ENCODE data around the gene SNRK. TPM values are rescaled to one million over a fixed set of nuclear protein-coding genes. Genes with fewer than 3 reads are reported as not detected.

The SNRK gene
- total RNA-seq, 1 experiment from 2014 or later, result 11.8 TPM

DNA sequence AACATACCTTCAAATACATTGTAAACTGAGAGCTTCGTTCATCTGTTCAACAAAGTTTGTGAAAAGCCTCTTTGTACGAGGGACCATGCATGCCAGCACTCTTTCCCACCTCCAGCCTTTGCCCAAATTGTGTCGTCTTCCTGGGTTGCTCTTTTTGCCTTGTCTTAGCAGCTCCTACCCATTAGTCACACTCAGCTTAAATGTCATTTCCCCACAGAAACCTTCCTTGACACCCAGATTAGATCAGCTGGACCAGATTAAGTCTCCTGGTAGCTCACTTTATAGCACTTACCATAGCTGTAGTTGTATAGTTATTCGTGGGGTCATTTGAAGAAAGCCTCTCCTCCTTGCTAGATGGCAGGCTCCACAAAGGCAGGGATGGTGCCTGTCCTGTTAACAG lies 24.1 kb upstream of the SNRK start:
- H3K4me3 Mint-ChIP-seq, result no peak overlapping the region
- H3K27ac Mint-ChIP-seq, result no peak overlapping the region
- H3K27me3 Mint-ChIP-seq (ENCODE audit: low read depth), result peaks cover 5% of the 10 kb centered on the region
- H3K9me3 Mint-ChIP-seq, result no peaks in the 10 kb centered on the region
- DNase-seq (ENCODE audit: low spot score) (no peak), ATAC-seq (no peak)
- TF ChIP-seq ZBTB43 (CRISPR knock-in tag; IDR thresholded peaks at IDR 0.05) (no peak), ELF4 (CRISPR knock-in tag; IDR thresholded peaks at IDR 0.05; ENCODE audit: low read depth) (no peak), ESRRA (CRISPR knock-in tag; IDR thresholded peaks at IDR 0.05; ENCODE audit: borderline replicate concordance) (no peak), ZNF396 (CRISPR knock-in tag; IDR thresholded peaks at IDR 0.05; ENCODE audit: borderline replicate concordance) (no peak)
- TF ChIP-seq, protein P1, sequence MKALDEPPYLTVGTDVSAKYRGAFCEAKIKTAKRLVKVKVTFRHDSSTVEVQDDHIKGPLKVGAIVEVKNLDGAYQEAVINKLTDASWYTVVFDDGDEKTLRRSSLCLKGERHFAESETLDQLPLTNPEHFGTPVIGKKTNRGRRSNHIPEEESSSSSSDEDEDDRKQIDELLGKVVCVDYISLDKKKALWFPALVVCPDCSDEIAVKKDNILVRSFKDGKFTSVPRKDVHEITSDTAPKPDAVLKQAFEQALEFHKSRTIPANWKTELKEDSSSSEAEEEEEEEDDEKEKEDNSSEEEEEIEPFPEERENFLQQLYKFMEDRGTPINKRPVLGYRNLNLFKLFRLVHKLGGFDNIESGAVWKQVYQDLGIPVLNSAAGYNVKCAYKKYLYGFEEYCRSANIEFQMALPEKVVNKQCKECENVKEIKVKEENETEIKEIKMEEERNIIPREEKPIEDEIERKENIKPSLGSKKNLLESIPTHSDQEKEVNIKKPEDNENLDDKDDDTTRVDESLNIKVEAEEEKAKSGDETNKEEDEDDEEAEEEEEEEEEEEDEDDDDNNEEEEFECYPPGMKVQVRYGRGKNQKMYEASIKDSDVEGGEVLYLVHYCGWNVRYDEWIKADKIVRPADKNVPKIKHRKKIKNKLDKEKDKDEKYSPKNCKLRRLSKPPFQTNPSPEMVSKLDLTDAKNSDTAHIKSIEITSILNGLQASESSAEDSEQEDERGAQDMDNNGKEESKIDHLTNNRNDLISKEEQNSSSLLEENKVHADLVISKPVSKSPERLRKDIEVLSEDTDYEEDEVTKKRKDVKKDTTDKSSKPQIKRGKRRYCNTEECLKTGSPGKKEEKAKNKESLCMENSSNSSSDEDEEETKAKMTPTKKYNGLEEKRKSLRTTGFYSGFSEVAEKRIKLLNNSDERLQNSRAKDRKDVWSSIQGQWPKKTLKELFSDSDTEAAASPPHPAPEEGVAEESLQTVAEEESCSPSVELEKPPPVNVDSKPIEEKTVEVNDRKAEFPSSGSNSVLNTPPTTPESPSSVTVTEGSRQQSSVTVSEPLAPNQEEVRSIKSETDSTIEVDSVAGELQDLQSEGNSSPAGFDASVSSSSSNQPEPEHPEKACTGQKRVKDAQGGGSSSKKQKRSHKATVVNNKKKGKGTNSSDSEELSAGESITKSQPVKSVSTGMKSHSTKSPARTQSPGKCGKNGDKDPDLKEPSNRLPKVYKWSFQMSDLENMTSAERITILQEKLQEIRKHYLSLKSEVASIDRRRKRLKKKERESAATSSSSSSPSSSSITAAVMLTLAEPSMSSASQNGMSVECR (CRISPR knock-in tag; IDR thresholded peaks at IDR 0.05; ENCODE audit: borderline replicate concordance), result no peak
- no peaks in the 10 kb centered on the region for H3K36me3 Mint-ChIP-seq
- POLR2A ChIA-PET, result no interaction called here
- peaks cover 5% of the 10 kb centered on the region for H3K4me1 Mint-ChIP-seq
- CTCF ChIA-PET, result no interaction called here

DNA sequence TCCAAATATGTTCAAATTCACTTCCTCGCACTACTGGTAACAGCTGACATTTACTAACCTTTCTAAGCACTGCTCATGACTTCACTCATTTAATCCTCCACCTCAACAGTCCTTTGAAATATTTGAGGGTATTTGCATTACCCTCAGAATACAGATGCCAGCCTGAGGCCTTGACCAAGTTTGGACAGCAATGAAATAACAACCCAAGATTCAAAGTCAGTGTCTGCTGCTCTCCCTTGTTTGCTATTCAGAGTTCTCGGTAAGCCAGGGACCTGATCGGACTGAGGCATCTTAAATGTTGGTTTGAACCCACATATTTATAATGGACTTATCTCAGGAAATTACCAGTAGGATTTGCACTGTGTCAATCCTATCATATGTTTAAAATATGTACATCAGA lies 19.9 kb upstream of the SNRK start:
- DNase-seq (ENCODE audit: low spot score) (no peak), ATAC-seq (no peak)
- ChIA-PET CTCF (no interaction called here), POLR2A (no interaction called here)
- Mint-ChIP-seq H3K27me3 (ENCODE audit: low read depth) (no peaks in the 10 kb centered on the region), H3K27ac (no peak overlapping the region), H3K36me3 (no peaks in the 10 kb centered on the region), H3K9me3 (no peaks in the 10 kb centered on the region), H3K4me1 (no peaks in the 10 kb centered on the region), H3K4me3 (no peak overlapping the region)
- TF ChIP-seq, protein P2, sequence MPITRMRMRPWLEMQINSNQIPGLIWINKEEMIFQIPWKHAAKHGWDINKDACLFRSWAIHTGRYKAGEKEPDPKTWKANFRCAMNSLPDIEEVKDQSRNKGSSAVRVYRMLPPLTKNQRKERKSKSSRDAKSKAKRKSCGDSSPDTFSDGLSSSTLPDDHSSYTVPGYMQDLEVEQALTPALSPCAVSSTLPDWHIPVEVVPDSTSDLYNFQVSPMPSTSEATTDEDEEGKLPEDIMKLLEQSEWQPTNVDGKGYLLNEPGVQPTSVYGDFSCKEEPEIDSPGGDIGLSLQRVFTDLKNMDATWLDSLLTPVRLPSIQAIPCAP (CRISPR knock-in tag; IDR thresholded peaks at IDR 0.05), result no peak
- no peak for TF ChIP-seq GTF2I (CRISPR knock-in tag; conservative IDR thresholded peaks at IDR 0.05)
- TF ChIP-seq, protein P3, sequence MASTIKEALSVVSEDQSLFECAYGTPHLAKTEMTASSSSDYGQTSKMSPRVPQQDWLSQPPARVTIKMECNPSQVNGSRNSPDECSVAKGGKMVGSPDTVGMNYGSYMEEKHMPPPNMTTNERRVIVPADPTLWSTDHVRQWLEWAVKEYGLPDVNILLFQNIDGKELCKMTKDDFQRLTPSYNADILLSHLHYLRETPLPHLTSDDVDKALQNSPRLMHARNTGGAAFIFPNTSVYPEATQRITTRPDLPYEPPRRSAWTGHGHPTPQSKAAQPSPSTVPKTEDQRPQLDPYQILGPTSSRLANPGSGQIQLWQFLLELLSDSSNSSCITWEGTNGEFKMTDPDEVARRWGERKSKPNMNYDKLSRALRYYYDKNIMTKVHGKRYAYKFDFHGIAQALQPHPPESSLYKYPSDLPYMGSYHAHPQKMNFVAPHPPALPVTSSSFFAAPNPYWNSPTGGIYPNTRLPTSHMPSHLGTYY (CRISPR knock-in tag; IDR thresholded peaks at IDR 0.05), result no peak
- TF ChIP-seq AFF4 (CRISPR knock-in tag; IDR thresholded peaks at IDR 0.05; ENCODE audit: borderline replicate concordance), result no peak
- no peak for TF ChIP-seq GABPB1 (CRISPR knock-in tag; IDR thresholded peaks at IDR 0.05)
- TF ChIP-seq, protein P4, sequence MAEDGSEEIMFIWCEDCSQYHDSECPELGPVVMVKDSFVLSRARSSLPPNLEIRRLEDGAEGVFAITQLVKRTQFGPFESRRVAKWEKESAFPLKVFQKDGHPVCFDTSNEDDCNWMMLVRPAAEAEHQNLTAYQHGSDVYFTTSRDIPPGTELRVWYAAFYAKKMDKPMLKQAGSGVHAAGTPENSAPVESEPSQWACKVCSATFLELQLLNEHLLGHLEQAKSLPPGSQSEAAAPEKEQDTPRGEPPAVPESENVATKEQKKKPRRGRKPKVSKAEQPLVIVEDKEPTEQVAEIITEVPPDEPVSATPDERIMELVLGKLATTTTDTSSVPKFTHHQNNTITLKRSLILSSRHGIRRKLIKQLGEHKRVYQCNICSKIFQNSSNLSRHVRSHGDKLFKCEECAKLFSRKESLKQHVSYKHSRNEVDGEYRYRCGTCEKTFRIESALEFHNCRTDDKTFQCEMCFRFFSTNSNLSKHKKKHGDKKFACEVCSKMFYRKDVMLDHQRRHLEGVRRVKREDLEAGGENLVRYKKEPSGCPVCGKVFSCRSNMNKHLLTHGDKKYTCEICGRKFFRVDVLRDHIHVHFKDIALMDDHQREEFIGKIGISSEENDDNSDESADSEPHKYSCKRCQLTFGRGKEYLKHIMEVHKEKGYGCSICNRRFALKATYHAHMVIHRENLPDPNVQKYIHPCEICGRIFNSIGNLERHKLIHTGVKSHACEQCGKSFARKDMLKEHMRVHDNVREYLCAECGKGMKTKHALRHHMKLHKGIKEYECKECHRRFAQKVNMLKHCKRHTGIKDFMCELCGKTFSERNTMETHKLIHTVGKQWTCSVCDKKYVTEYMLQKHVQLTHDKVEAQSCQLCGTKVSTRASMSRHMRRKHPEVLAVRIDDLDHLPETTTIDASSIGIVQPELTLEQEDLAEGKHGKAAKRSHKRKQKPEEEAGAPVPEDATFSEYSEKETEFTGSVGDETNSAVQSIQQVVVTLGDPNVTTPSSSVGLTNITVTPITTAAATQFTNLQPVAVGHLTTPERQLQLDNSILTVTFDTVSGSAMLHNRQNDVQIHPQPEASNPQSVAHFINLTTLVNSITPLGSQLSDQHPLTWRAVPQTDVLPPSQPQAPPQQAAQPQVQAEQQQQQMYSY (CRISPR knock-in tag; IDR thresholded peaks at IDR 0.05), result no peak
- TF ChIP-seq ZMAT4 (CRISPR knock-in tag; IDR thresholded peaks at IDR 0.05), result no peak
- TF ChIP-seq SMAD4 (CRISPR knock-in tag; IDR thresholded peaks at IDR 0.05), result no peak
- no peak for TF ChIP-seq ZNF263 (CRISPR knock-in tag; IDR thresholded peaks at IDR 0.05; ENCODE audit: low read depth)

All from WTC11 (cell line).